SK-N-SH (cell line): ENCODE results near the gene PEA15. TPM values are rescaled to one million over a fixed set of nuclear protein-coding genes. Genes with fewer than 3 reads are reported as not detected.

Source experiments
- CTCF ChIA-PET: fragments of 300-600, 350-600 bp; formaldehyde crosslinking; extraction: SDS; loops from one replicate; lab custom pipeline; 2021; lab: Yijun Ruan, JAX
- POLR2A ChIA-PET: fragments of 350-600 bp; sonication (Branson Sonifier 250); formaldehyde crosslinking; extraction: SDS; loops from one replicate; lab custom pipeline; 2020; ENCODE audit warnings: antibody characterized with exemption, inconsistent platforms; lab: Yijun Ruan, JAX
- DNase-seq: peaks from one replicate; pipeline ENCODE4 v3.0.0; 2012
- H2AFZ ChIP-seq: fragments of 200-600 bp; sonication (generic); 2 replicates; pipeline ENCODE4 v1.8.1; 2016; ENCODE audit warnings: antibody characterized with exemption, mild to moderate bottlenecking, low read depth
- H3F3A ChIP-seq: fragments of 200-600 bp; sonication (generic); replicated peaks from 2 replicates; pipeline ENCODE3; 2016; ENCODE audit warnings: antibody characterized with exemption, mild to moderate bottlenecking; ENCODE audit not compliant: insufficient read depth
- H3K27ac ChIP-seq, 2 experiments: fragments of 200-500 bp in 1 of 2; fragments of 200-600 bp in 1 of 2; sonication (Bioruptor generic) in 1 of 2; sonication (generic), shearing (Covaris generic) in 1 of 2; 2 replicates each; pipeline versions ENCODE4 v1.5.1 to v1.6.1; 2014 to 2016; ENCODE audit warnings: low read depth in 2 of 2, inconsistent platforms in 1 of 2, low read length in 1 of 2, mild to moderate bottlenecking in 1 of 2, mixed read lengths in 1 of 2
- H3K27me3 ChIP-seq: fragments of 200-600 bp; sonication (generic), shearing (Covaris generic); 2 replicates; pipeline ENCODE4 v1.6.1; 2016; ENCODE audit warnings: mixed run types; ENCODE audit not compliant: insufficient read depth
- H3K36me3 ChIP-seq, 2 experiments: fragments of 200-500 bp in 1 of 2; fragments of 200-600 bp in 1 of 2; sonication (Bioruptor generic) in 1 of 2; sonication (generic) in 1 of 2; replicated peaks in 1 of 2; 2 replicates each; pipeline versions ENCODE3 to v1.5.1; 2014 to 2016; ENCODE audit warnings: low read length in 1 of 2, mild to moderate bottlenecking in 1 of 2; ENCODE audit not compliant: insufficient read depth in 2 of 2, control insufficient read depth in 1 of 2
- H3K4me1 ChIP-seq, 2 experiments: fragments of 200-500 bp in 1 of 2; fragments of 200-600 bp in 1 of 2; sonication (Bioruptor generic) in 1 of 2; sonication (generic), shearing (Covaris generic) in 1 of 2; 2 replicates each; pipeline versions ENCODE4 v1.5.1 to v1.6.1; 2014 to 2016; ENCODE audit warnings: low read depth in 1 of 2, low read length in 1 of 2, mixed run types in 1 of 2; ENCODE audit not compliant: insufficient read depth in 2 of 2, control insufficient read depth in 1 of 2
- H3K4me2 ChIP-seq: fragments of 200-600 bp; sonication (generic), shearing (Covaris generic); 2 replicates; pipeline ENCODE4 v1.6.1; 2017; ENCODE audit warnings: mixed run types
- H3K4me3 ChIP-seq, 2 experiments: fragments of 200-500 bp in 1 of 2; fragments of 200-600 bp in 1 of 2; sonication (Bioruptor generic) in 1 of 2; sonication (generic), shearing (Covaris generic) in 1 of 2; 2 replicates each; pipeline versions ENCODE4 v1.5.1 to v1.8.1; 2014 to 2016; ENCODE audit warnings: low read depth in 2 of 2, inconsistent platforms in 1 of 2, low read length in 1 of 2, mild to moderate bottlenecking in 1 of 2, mixed read lengths in 1 of 2, moderate library complexity in 1 of 2
- H3K79me2 ChIP-seq: fragments of 200-600 bp; sonication (generic); 2 replicates; pipeline ENCODE4 v1.8.1; 2017; ENCODE audit warnings: mild to moderate bottlenecking; ENCODE audit not compliant: insufficient read depth
- H3K9ac ChIP-seq: fragments of 200-600 bp; sonication (generic); 2 replicates; pipeline ENCODE4 v1.6.1; 2017; ENCODE audit warnings: mixed run types
- H3K9me2 ChIP-seq: fragments of 200-600 bp; sonication (generic); 2 replicates; pipeline ENCODE4 v1.6.1; 2017; ENCODE audit warnings: mixed run types
- H3K9me3 ChIP-seq: fragments of 200-600 bp; sonication (generic); 2 replicates; pipeline ENCODE4 v1.6.1; 2017; ENCODE audit warnings: mixed run types, mild to moderate bottlenecking, moderate library complexity
- H4K20me1 ChIP-seq: fragments of 200-600 bp; sonication (generic); 2 replicates; pipeline ENCODE4 v1.6.1; 2017; ENCODE audit warnings: mild to moderate bottlenecking, mixed run types; ENCODE audit not compliant: insufficient read depth
- EP300 ChIP-seq, 2 experiments: IDR thresholded peaks; 2 replicates each; pipeline versions ENCODE4 v1.4.0 to v1.6.1; 2012; ENCODE audit warnings: borderline replicate concordance in 1 of 2, low read depth in 1 of 2, low read length in 1 of 2
- FOSL2 ChIP-seq: IDR thresholded peaks from 2 replicates; pipeline ENCODE4 v1.4.0; 2012; ENCODE audit warnings: low read depth, mild to moderate bottlenecking, moderate library complexity, borderline replicate concordance
- JUND ChIP-seq: IDR thresholded peaks from 2 replicates; pipeline ENCODE4 v1.4.0; 2012
- MXI1 ChIP-seq: IDR thresholded peaks from 2 replicates; pipeline ENCODE4 v1.6.1; 2012; ENCODE audit warnings: mild to moderate bottlenecking, low read depth, low read length, improper control_type of control experiment
- NFIC ChIP-seq: IDR thresholded peaks from 2 replicates; pipeline ENCODE4 v1.4.0; 2012; ENCODE audit warnings: borderline replicate concordance
- PBX3 ChIP-seq: IDR thresholded peaks from 2 replicates; pipeline ENCODE4; 2012
- TAF1 ChIP-seq: IDR thresholded peaks from 2 replicates; pipeline ENCODE4 v1.6.1; 2012; ENCODE audit warnings: low read depth, mild to moderate bottlenecking, low read length, moderate library complexity, borderline replicate concordance
- TCF12 ChIP-seq: IDR thresholded peaks from 2 replicates; pipeline ENCODE4 v1.4.0; 2012
- WGBS: methylation state at CpG from one replicate; pipeline ENCODE4 v1.1.6; 2017; ENCODE audit warnings: low lambda C conversion rate; 5-methylcytosine and 5-hydroxymethylcytosine counted together
- polyA plus RNA-seq, 3 experiments: library from polyadenylated mRNA; depleted of rRNA; stranded (reverse); fragments of >200 nt; gene quantifications; 2 replicates each; pipeline ENCODE4 v1.2.3, GENCODE V29; 2012
- TF ChIP-seq, protein P1 (sequence below): IDR thresholded peaks from 2 replicates; pipeline ENCODE4 v1.4.0; 2012; ENCODE audit warnings: low read depth

The PEA15 gene
- polyA plus RNA-seq, 1 of the 3 experiments (the other 2 are of a cell fraction) = 322 TPM

DNA sequence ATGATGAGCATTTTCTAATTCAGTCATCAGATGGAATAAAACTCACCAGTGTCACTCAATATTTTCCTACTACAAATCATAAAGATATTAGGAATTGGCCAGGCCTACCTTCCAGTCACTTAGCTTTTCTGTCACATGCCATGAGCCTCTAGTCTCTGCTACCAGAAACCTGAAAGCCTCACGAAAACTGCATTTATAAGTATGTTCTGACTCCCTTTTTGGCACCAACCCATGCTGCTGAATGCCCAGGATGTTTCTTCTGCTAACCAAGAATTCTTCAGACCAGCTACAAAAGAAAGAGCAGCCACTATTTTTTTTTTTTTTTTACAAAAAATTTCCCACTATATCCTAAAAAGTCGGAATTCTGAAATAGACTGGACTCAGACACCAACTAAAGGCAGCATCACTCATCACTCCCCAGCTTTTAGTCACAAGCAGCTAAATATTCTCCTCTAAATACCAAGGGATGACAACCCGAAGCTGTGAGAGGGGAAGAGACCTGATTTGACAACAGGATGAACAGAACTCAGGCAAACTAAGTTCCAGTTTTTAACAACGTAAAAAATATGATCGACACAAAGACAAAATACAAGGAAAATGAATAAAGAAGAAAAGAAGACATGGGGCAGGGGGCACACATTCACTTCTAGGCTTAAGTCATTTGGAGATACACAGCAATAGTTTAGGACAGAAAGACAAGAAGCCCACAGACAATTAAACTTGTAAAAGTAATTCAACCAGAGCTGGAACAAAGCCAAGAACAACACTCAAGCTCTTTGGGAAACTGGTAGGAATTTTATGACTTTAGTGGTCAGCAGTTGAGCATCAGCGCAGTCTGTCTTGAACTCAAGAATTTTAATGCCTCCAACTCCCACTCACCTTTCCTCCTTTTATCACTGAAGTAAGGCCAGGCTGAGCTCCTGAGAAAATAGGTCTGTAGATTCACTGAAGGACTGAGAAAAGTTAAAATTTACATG is 55.5 kb downstream of the PEA15 start:
- DNase-seq = no peak
- CTCF ChIA-PET = interaction anchor here (0.7 to 3.8 kb wide), 9 partner anchors 8 to 214 kb away, joined by 3 to 48 read pairs (median 4); no protein-coding TSS in a partner anchor
- Histone ChIP-seq H3K9me3 (no peaks in the 10 kb centered on the region), H4K20me1 (peaks cover 45% of the 10 kb centered on the region), H3K9ac (peak overlapping the region; percentile 98), H2AFZ (no peak overlapping the region; the same call in 1 of the 2 replicates), H3K36me3 (peaks cover 0 to 14% of the 10 kb centered on the region in 2 experiments), H3K4me1 (peaks cover 18 to 24% of the 10 kb centered on the region in 2 experiments), H3K4me3 (peak overlapping the region; percentile 93 to 95), H3K9me2 (no peaks in the 10 kb centered on the region)
- WGBS = 29% methylated on average over 6 of the region's 6 CpGs
- TF ChIP-seq NFIC (peak; percentile 65), TCF12 (no peak)
- TF ChIP-seq, all 33 proteins: peak for 1
- H3F3A ChIP-seq = peaks cover 34% of the 10 kb centered on the region
- peak overlapping the region; percentile 86 for H3K4me2 ChIP-seq
- POLR2A ChIA-PET = interaction anchor here (0.7 to 1.3 kb wide), 2 partner anchors 9 to 180 kb away, joined by 3 to 4 read pairs; partner anchors contain the start of gene KCNJ9
- peak overlapping the region; percentile 96 for H3K27ac ChIP-seq
- peaks cover 60% of the 10 kb centered on the region for H3K79me2 ChIP-seq
- H3K27me3 ChIP-seq = no peaks in the 10 kb centered on the region

DNA sequence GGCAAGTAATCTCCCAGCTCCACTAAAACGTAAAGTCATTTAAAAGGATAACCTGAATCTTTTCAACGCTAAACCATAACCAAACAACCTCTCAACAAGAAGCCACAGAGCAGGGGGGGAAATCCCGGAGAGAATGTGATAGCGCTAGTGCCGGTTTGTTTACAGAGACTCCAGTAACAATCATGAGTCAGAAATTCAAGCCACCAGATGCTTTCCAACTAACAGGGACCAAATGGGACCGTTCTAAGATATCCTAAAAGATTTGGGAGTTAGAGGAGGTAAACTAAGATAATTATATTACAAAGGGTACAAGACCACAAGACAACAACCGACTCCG is 56.3 kb downstream of the PEA15 start:
- Histone ChIP-seq H3K79me2 (peaks cover 52% of the 10 kb centered on the region), H3K9me3 (no peaks in the 10 kb centered on the region), H3F3A (peaks cover 29% of the 10 kb centered on the region)
- POLR2A ChIA-PET = interaction anchor here (0.7 to 1.4 kb wide), 5 partner anchors 10 to 180 kb away, joined by 3 to 4 read pairs (median 3); partner anchors contain the start of gene KCNJ9
- TF ChIP-seq FOSL2 = 0 out of 2 replicates have a peak, but pooled peaks have one; percentile 6
- TF ChIP-seq EP300 (IDR thresholded peaks at IDR 0.05; ENCODE audit: borderline replicate concordance in 1 of 2, low read depth in 1 of 2, low read length in 1 of 2) = no peak
- TF ChIP-seq PBX3 = no peak
- TF ChIP-seq MXI1 = no peak
- no peak for TF ChIP-seq TAF1
- TF ChIP-seq, protein P1, sequence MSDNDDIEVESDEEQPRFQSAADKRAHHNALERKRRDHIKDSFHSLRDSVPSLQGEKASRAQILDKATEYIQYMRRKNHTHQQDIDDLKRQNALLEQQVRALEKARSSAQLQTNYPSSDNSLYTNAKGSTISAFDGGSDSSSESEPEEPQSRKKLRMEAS = 0 out of 2 replicates have a peak, but pooled peaks have one; percentile 14
- TF ChIP-seq JUND = 0 out of 2 replicates have a peak, but pooled peaks have one; percentile 19
- TF ChIP-seq TCF12 = peak; percentile 41; the same call in 1 of the 2 replicates
- TF ChIP-seq, all 33 proteins: peak for 4
- H3K9me2 ChIP-seq = no peaks in the 10 kb centered on the region
- H4K20me1 ChIP-seq = peaks cover 37% of the 10 kb centered on the region
- DNase-seq = peak; percentile 42
- peak overlapping the region; percentile 38; the same call in 1 of the 2 replicates for H2AFZ ChIP-seq
- peak overlapping the region; percentile 98 for H3K9ac ChIP-seq
- peaks cover 18 to 19% of the 10 kb centered on the region in 2 experiments for H3K4me1 ChIP-seq
- CTCF ChIA-PET = interaction anchor here (1.2 to 3.8 kb wide), 7 partner anchors 8 to 215 kb away, joined by 3 to 48 read pairs (median 10); no protein-coding TSS in a partner anchor
- H3K27me3 ChIP-seq = no peaks in the 10 kb centered on the region
- peaks cover 0 to 14% of the 10 kb centered on the region in 2 experiments for H3K36me3 ChIP-seq
- peak overlapping the region; percentile 96 for H3K27ac ChIP-seq
- peak overlapping the region; percentile 86 for H3K4me2 ChIP-seq
- 3% methylated on average over 8 of the region's 8 CpGs for WGBS
- H3K4me3 ChIP-seq = peak overlapping the region; percentile 93 to 95
